Neural cell (in vitro differentiated cells): ENCODE data around the gene VAMP8. TPM values are rescaled to one million over a fixed set of nuclear protein-coding genes. Genes with fewer than 3 reads are reported as not detected.
A peak's percentile ranks its signal among the peaks of the same experiment; 100 is the strongest.

Experiments
- H2AFZ ChIP-seq: fragments of 200-600, 300-800 bp; sonication (generic), shearing (Covaris generic); 2 replicates; pipeline ENCODE4 v1.6.0; 2014; ENCODE audit warnings: low read depth, mild to moderate bottlenecking, antibody characterized with exemption, low read length, moderate library complexity
- H3F3A ChIP-seq: fragments of 200-600 bp; shearing (Covaris generic); 2 replicates; pipeline ENCODE4 v1.6.1; 2016; ENCODE audit warnings: mild to moderate bottlenecking, moderate library complexity, mixed read lengths, antibody characterized with exemption, low read length; ENCODE audit not compliant: insufficient read depth, poor library complexity, severe bottlenecking
- H3K27ac ChIP-seq: fragments of 200-600, 300-800 bp; sonication (generic), shearing (Covaris generic); 2 replicates; pipeline ENCODE4 v1.5.1; 2014; ENCODE audit warnings: mild to moderate bottlenecking, low read length, moderate library complexity
- H3K27me3 ChIP-seq: fragments of 300-800, 200-600 bp; sonication (generic), shearing (Covaris generic); 2 replicates; pipeline ENCODE4 v1.6.0; 2014; ENCODE audit warnings: mild to moderate bottlenecking, low read depth, low read length, moderate library complexity; ENCODE audit not compliant: insufficient read depth
- H3K36me3 ChIP-seq: fragments of 300-800, 200-600 bp; sonication (generic), shearing (Covaris generic); 2 replicates; pipeline ENCODE4 v1.5.1; 2014; ENCODE audit warnings: mild to moderate bottlenecking, antibody characterized with exemption, low read length, moderate library complexity; ENCODE audit not compliant: insufficient read depth
- H3K4me2 ChIP-seq: fragments of 300-800, 200-600 bp; sonication (generic), shearing (Covaris generic); 2 replicates; pipeline ENCODE4 v1.6.0; 2014; ENCODE audit warnings: mild to moderate bottlenecking, low read length
- H3K4me3 ChIP-seq: fragments of 300-800, 200-600 bp; sonication (generic), shearing (Covaris generic); 2 replicates; pipeline ENCODE4 v1.5.1; 2014; ENCODE audit warnings: mild to moderate bottlenecking, low read length, moderate library complexity
- H3K79me2 ChIP-seq: fragments of 200-600 bp; shearing (Covaris generic); replicated peaks from 2 replicates; pipeline ENCODE4 v1.6.0; 2014; ENCODE audit warnings: mild to moderate bottlenecking, low read length, moderate library complexity; ENCODE audit not compliant: insufficient read depth
- H3K9ac ChIP-seq: fragments of 300-800, 200-600 bp; sonication (generic), shearing (Covaris generic); 2 replicates; pipeline ENCODE4 v1.6.1; 2016; ENCODE audit warnings: mild to moderate bottlenecking, low read length, mixed read lengths
- H3K9me2 ChIP-seq: fragments of 200-600 bp; shearing (Covaris generic); 2 replicates; pipeline ENCODE4 v1.6.1; 2016; ENCODE audit warnings: mild to moderate bottlenecking, low read length, mixed read lengths; ENCODE audit not compliant: insufficient read depth
- H3K9me3 ChIP-seq: fragments of 200-600, 300-800 bp; sonication (generic), shearing (Covaris generic); 2 replicates; pipeline ENCODE4 v1.6.1; 2016; ENCODE audit warnings: mild to moderate bottlenecking, mixed run types, low read length, moderate library complexity, mixed read lengths
- H4K20me1 ChIP-seq: fragments of 200-600 bp; shearing (Covaris generic); 2 replicates; pipeline ENCODE4 v1.6.1; 2016; ENCODE audit warnings: mild to moderate bottlenecking, mixed run types; ENCODE audit not compliant: insufficient read depth
- CTCF ChIP-seq: fragments of 450-650 bp; IDR thresholded peaks from 2 replicates; pipeline ENCODE4 v1.5.1; 2014; ENCODE audit warnings: antibody characterized with exemption, mild to moderate bottlenecking, moderate library complexity; ENCODE audit not compliant: poor library complexity, severe bottlenecking
- EP300 ChIP-seq: fragments of 450-650 bp; conservative IDR thresholded peaks from 2 replicates; pipeline ENCODE4 v1.6.1; 2014; ENCODE audit warnings: antibody characterized with exemption, mild to moderate bottlenecking, moderate library complexity; ENCODE audit not compliant: poor library complexity, severe bottlenecking
- EZH2 ChIP-seq: fragments of 200-600, 300-800 bp; shearing (Covaris generic), sonication (generic); IDR thresholded peaks from 2 replicates; pipeline ENCODE4 v1.6.1; 2014; ENCODE audit warnings: antibody characterized with exemption, low read length, borderline replicate concordance, mild to moderate bottlenecking; ENCODE audit not compliant: insufficient read depth, poor library complexity, severe bottlenecking
- MXI1 ChIP-seq: fragments of 450-650 bp; conservative IDR thresholded peaks from 2 replicates; pipeline ENCODE4 v1.6.1; 2014; ENCODE audit warnings: antibody characterized with exemption, mild to moderate bottlenecking; ENCODE audit not compliant: poor library complexity, severe bottlenecking
- POLR2AphosphoS5 ChIP-seq: IDR thresholded peaks from 2 replicates; pipeline ENCODE4 v1.6.1; 2012
- RAD21 ChIP-seq: fragments of 450-650 bp; conservative IDR thresholded peaks from 2 replicates; pipeline ENCODE4 v1.6.1; 2014; ENCODE audit warnings: antibody characterized with exemption, mild to moderate bottlenecking, moderate library complexity
- REST ChIP-seq: IDR thresholded peaks from 2 replicates; pipeline ENCODE4 v1.6.1; 2012; ENCODE audit warnings: borderline replicate concordance
- SMC3 ChIP-seq: fragments of 450-650 bp; conservative IDR thresholded peaks from 2 replicates; pipeline ENCODE4 v1.6.1; 2014; ENCODE audit warnings: antibody characterized with exemption, mild to moderate bottlenecking, moderate library complexity; ENCODE audit not compliant: poor library complexity
- TAF1 ChIP-seq: IDR thresholded peaks from 2 replicates; pipeline ENCODE4 v1.6.1; 2012; ENCODE audit warnings: low read depth
- polyA plus RNA-seq: library from polyadenylated mRNA; depleted of rRNA; stranded (reverse); fragments of >200 nt; gene quantifications from 2 replicates; pipeline ENCODE4 v1.2.3, GENCODE V29; 2014

Gene VAMP8
- polyA plus RNA-seq, 1 donor from 2014 or later = not detected

GRCh38 chr2:85596486-85597143 lies 19.2 kb downstream of the VAMP8 start:
- Histone ChIP-seq H3K9me2 (no peaks in the 10 kb centered on the region), H3K27ac (no peak overlapping the region), H3K9ac (peak overlapping the region; percentile 89), H3K4me3 (peak overlapping the region; percentile 85), H4K20me1 (no peaks in the 10 kb centered on the region), H3K36me3 (no peaks in the 10 kb centered on the region), H3K9me3 (no peaks in the 10 kb centered on the region), H3K79me2 (peaks cover 11% of the 10 kb centered on the region), H3K27me3 (no peaks in the 10 kb centered on the region), H3F3A (no peaks in the 10 kb centered on the region), H3K4me2 (peak overlapping the region; percentile 47), H2AFZ (no peak overlapping the region)
- TF ChIP-seq RAD21 (no peak), EZH2 (no peak), MXI1 (no peak), SMC3 (no peak), TAF1 (no peak), EP300 (no peak), REST (no peak), POLR2AphosphoS5 (no peak), CTCF (no peak)

- H3K27ac ChIP-seq = no peak overlapping the region
- no peaks in the 10 kb centered on the region for H3K9me2 ChIP-seq
- no peaks in the 10 kb centered on the region for H4K20me1 ChIP-seq
- no peak overlapping the region for H3K4me2 ChIP-seq
- TF ChIP-seq RAD21 (no peak), EZH2 (no peak), REST (no peak), POLR2AphosphoS5 (no peak), EP300 (no peak), MXI1 (no peak), CTCF (no peak), TAF1 (no peak), SMC3 (no peak)
- H2AFZ ChIP-seq = no peak overlapping the region
- no peaks in the 10 kb centered on the region for H3K27me3 ChIP-seq
- H3F3A ChIP-seq = no peaks in the 10 kb centered on the region
- no peaks in the 10 kb centered on the region for H3K9me3 ChIP-seq
- H3K79me2 ChIP-seq = peaks cover 11% of the 10 kb centered on the region
- H3K4me3 ChIP-seq = peak overlapping the region; percentile 85
- no peaks in the 10 kb centered on the region for H3K36me3 ChIP-seq
- no peak overlapping the region for H3K9ac ChIP-seq
Measured at GRCh38 chr2:85597241-85597640, 19.9 kb downstream of the VAMP8 start.
